D341Med (cell line): Measurements from ENCODE around the gene TDRD3.
"Not testable (repeated sequence)": the region's sequence is repeated elsewhere in the genome, so short reads cannot be mapped to it uniquely, and the experiment has no call there.

ENCODE experiments used
- DNase-seq: peaks from one replicate; pipeline ENCODE4 v3.0.0; 2012; ENCODE audit warnings: low spot score

The TDRD3 gene

DNA sequence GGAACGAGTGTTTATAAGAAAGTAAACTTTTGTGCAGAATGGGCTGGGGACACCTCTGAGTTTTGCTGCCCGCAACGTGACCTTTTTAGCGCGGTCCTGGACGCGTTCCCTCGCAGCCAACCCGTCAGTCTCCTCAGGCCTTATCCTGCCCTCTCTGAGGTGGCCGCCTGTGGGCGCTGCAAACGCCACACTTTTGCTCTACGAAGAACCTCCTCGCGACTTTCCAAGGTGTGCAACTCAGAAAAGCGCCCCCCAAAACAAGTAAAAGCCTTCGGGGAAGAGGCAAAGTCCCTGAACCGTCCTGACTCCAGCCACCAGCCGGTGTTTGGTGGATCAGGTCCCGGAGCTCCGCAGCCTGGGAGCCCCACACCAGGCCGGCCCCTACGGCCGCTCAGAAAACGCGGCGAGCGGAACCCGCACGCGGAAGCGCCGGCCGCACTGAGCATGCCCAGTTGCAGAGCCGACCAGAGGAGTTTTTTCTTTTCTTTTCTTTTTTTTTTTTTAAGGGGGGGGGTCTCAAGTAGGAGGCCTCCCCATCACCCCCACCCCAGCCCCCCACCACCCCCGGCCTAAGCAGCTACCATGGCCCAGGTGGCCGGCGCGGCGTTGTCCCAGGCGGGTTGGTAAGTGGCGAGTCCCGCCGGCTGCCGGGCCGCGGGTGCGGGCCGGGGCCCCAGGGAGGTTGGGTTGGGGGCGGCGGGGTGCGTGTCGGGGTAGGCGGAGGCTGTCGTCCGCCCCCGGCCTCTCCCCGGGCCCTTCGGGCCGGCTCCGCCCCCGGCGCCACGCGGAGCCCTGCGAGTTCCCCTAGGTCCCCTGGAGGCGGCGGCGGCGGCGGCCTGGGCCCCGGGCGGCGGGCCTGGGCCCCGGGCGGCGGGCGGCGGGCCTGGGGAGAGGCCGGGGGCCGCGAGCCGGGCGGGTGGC is at the start of gene TDRD3:
Gene TDRD3 (plus strand): TSS at position 438 of the 921 bp plus-strand sequence. CDS start 145 bp downstream, at position 583.
- peak; percentile 92 for DNase-seq

DNA sequence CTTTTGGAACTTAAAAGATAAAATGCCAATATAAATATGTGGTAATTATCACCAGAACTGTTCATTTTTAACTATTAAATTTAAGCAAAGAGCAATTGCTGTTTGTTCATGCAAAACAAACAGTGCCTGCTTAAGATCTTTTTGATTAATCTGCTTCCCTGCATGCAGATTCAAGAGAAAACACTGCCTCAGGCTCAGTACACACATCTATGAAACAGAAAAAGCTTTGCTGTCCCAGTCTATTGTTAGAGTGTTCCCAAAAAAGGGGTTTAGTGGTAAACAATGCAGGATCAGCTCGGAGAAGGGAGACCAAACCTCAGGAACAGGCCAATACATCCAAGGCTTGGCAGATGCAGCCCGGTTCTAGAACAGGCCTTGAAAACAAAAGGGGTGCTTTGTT is 49.3 kb upstream of the TDRD3 start:
- no peak for DNase-seq

DNA sequence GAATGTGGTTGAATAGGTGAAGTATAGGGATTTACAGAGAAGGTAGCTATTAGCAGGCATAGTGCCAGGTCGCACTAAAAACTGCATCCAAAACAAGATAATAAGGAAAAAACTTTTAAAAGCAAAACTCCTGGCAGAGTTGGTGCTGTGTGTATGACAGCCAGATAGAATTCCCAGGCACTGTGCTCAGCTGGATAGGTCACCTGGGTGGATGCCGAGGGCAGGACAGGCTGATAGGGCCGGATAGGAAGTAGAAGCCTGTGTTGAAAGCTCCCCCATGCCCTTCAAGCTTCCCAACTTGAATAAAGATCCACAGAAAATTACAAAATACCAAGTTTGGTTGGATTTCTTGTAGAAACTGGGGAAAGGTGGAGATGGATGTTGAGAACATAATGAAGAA is 48.9 kb upstream of the TDRD3 start:
- DNase-seq, result no peak

DNA sequence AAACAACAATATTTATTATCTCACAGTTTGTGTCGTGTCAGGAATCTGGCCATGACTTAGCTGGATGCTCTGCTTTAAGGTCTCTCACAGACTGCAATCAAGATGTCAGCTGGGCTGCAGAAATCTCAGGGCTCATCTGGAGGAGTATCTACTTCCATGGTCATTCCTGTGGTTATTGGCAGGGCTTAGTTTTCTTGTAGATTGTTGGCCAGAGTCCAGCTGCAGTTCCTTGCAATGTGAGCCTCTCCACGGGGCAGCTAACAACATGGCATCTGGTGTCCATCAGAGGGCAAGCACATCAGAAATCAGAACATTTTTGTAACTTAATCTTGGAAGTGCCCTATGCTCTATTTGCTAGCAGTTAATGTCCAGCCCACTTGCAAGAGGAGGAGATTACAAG is 45.7 kb upstream of the TDRD3 start:
- DNase-seq, result no peak

DNA sequence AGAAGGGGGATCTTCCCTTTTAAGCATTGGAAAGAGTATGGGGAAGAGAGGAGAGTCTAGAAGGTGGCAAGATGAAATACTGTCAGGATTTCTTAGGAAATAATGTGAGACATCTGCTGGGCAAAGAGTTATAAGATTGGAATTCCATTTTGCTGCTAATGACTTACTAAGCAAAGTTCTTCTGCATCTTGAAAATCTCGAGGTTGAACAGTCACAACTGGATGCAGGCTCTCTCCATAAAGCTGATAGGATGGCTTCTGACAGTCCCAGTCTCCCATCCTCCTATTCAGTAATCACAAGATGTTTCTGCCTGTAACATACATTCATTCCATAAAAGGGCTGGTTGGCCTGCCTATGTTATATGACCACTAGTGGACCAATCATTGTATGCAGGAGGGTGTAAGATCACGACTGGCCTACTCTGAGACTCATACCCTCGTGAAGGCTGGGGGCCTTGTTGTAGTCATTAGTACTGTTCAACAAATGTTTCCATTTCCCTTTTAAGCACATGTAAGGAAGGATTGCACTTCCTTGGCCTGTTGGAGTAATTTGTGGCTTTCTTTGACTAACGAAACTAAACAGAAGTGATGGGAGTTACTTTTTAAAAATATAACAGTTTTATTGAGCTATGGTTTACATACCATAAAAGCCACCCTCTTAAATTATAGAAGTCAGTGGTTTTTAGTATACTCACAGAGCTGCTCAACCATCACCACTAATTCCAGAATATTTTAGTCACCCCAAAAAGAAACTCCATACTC is 45.0 kb upstream of the TDRD3 start:
- no peak for DNase-seq

DNA sequence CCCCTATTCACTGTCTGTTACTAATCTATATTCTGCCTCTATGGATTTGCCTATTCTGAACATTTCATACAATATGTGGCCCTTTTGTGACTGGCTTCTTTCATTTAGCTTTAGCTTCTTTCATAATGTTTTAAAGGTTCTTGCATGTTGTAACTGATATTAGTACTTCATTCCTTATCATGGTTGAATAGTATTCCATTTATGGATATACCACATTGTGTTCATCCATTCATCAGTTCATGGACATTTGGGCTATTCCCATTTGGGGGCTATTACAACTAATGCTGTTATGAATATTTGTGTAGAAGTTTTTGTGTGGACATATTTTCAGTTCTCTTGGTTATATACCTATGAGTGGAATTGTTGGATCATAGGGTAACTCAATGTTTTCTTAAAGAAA is 44.4 kb upstream of the TDRD3 start:
- no peak for DNase-seq

DNA sequence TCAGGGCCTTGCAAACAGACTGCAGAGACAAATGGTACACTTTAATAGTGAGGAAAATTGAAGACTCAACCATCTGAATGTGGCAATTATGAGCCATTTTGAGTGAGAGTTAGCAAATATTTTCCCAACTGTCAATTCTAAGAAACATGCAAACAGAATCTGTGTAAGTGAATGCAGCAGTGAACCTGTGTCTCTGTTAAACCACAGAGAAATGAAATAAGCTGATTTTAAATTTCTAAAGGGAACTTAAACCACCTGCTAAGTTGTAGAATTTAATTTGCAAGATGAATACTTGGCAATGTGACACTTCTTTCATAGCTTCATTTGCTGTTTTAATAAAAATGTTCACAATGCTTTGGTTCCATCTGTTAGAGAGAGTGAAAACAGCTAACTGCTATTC is 42.0 kb upstream of the TDRD3 start:
- no peak for DNase-seq

DNA sequence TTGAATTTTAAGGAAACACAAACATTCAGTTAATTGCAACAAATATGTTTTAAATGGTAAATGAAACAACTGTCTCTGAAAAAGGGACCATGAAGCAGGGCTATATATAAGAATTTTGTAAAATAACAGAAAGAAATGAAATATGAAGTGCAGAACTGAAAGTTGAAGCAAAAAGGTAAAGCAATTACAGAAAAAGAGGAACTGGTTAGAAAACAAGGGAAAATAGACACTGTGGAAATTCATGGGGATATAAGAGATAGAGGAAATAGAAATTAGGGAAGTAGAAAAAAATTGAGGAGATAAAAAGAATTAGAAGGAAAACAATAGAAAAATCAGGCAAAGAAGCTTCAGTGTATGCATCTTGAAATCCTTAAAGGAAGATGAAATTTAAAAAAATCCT is 40.0 kb upstream of the TDRD3 start:
- no peak for DNase-seq

DNA sequence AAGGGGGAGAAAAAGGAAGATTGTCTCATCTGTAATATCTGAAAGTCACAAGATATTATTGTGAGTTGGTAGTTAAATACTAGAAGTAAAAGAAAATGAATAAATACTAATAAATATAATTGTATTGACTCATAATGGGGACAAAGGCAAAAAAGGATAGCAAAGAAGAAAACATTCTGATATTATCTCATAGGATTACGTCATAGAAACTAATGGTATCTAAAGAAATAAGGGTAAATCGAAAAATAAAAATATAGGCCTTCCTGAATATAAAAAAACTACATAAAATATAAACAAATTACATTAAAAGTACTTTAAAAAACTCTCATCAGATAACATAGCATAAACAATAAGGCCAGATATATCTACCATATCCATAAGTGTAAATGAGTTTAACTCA is 38.6 kb upstream of the TDRD3 start:
- DNase-seq, result no peak

DNA sequence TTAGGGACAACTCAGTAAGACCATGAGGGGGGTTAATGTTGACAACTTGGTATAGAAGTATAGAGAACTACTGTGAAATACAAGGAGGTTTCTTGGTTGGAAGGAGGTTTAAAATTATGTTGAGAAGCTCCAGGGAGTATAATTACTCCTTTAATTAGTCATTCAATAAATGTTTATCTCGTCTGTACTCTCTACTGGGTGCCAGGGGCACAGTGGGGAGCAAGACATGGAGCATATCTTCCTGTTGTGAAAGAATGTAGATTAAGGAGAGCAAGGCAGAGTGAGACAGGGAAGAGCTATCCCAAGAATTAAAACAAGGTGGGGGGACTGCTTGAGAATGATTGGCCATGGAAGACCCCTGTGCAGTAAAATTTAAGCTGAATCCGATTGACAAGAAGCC is 33.7 kb upstream of the TDRD3 start:
- no peak for DNase-seq

DNA sequence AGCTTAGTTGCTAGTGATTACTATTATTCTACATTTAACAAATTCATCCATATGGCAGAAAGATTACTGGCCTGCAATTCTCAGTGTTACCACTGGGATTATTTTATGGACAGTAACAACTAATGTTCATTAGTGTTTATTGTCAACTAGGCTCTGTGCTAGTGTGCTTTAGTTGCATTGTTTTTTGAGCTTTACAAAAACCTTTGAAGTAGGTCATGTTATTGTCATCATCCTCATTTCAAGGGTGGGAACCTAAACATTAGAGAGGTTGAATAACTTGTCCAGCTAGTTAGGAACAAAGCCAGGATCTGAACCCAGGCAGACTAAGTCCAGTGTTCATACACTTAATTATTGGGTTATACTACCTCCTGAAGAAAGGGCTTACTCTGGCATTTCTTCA is 27.8 kb upstream of the TDRD3 start:
- peak; percentile 44 for DNase-seq

DNA sequence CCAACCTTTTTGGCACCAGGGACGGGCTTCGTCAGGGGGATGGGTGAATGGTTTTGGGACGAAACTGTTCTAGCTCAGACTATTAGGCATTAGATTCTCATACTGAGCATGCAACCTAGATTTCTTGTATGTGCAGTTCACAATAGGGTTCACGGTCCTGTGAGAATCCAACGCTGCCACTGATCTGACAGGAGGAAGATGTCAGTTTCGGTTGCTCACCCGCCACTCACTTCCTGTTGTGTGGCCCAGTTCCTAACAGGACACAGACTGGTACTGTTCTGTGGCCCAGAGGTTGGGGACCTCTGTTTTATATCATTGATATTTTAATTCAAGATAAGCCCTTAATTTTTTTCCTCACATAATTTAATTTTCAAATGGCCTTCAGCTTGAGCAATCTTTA is 26.7 kb upstream of the TDRD3 start:
- no peak for DNase-seq

DNA sequence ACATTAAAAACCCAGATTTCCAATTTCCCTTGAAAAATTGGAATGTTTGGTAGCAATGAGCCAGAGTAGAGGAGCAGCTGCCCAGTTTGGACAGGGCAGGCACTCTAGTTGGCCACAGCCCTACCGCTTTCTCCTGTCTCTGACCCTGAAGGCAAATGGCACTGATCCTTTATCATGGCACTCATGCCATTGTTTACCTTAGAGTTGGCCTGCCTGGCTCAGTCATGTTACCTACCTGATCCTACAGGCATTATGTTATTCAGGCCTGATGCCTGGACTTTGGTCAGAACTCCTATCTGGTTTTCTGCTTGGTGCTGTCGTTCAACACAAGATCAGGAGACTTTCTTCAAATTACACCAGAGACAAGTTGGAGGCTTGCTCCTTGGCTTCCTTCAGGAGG is 24.9 kb upstream of the TDRD3 start:
- DNase-seq, result no peak

DNA sequence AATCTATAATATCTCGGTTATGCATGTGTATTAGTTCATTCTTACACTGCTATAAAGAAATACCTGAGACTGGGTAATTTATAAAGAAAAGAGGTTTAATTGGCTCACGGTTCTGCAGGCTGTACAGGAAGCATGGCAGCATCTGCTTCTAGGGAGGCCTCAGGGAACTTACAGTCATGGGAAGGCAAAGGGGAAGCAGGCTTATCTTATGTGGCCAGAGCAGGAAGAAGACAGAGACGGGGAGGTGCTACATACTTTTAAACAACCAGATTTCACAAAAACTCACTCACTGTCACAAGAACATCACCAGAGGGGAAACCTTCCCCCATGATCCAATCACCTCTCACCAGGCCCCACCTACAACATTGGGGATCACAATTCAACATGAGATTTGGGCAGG is 17.7 kb upstream of the TDRD3 start:
- not testable (repeated sequence) for DNase-seq

DNA sequence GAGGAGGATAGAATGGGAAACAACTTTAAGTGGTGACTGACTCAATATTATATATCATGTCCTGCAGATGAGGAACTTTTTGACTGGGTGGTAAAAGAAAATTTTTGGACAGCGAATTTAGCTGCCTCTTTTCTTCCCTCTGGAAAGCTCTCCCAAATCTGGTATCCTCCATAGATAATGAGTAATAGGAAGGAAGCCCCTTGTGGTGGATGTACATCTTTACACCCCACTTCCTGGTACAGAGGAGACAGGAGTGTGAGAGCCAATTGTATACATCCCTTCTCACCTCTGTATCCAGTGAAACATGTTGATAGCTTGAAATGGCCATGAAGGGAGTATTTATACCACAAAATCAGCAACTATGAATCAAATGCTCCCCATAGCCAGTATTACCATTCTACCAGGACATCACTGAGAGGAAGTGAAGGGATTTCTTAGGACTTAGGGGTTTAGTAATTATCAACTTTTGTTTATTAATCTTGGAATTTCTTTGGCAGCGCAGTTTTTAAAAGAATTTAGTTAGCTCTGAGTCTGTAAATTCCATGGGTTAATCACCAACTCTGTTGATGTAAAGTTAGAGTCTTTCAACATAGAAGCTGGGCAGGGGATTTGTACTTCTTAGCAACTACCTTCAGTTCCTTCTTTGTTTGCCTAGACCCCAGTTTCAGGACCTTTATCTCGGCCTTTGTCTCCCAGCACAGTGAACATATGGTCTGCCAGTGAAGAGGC is 17.0 kb upstream of the TDRD3 start:
- DNase-seq, result no peak

DNA sequence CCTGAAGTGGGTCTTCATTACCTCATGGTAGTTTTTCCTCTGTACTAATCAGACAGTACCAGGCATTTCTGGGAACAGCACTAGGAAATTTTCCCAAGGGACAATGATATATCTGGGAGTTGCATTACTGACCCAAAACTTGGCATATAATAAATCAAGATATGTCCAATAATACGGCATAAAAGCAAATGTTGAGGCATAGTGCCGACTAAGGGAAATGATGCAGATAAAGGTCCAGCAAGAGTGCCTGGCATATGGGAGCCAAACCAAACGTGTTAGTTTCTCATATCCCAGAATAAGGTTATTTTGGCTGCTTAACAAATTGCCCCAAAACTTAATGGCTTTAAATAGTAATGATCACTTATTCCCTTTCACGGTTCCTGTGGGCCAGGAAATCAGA is 12.1 kb upstream of the TDRD3 start:
- no peak for DNase-seq

DNA sequence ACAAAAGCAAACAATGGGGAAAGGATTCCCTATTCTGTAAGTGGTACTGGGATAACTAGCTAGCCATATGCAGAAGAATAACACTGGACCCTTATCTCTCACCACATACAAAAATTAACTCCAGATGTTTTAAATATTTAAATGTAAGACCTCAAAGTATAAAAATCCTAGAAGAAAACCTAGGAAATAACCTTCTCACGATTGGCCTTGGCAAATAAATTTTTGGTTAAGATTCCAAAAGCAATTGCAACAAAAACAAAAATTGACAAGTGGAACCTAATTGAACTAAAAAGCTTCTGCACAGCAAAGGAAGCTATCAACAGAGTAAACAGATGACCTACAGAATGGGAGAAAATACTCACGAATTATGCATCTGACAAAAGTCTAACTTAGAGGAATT is 10.8 kb upstream of the TDRD3 start:
- no peak for DNase-seq

DNA sequence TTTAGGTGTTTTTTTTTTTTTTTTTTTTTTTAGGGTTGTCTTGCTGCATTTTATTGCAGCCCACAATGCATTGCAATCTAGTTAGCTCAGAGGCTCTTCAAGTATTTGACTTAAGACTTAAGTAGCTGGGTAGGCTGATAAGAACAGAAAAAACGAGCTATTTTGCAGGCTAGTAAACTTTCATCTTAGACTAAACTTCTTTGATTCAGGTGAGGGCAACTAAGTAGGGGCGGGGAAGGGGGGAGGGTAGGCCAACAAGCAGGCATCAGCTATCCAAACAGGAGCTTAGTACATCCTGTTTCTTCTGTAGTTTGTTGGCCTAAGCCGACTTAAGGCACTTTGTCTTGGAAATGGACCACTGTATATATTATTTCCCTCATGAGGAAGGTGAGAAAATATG is 4.9 kb upstream of the TDRD3 start:
- DNase-seq, result no peak

DNA sequence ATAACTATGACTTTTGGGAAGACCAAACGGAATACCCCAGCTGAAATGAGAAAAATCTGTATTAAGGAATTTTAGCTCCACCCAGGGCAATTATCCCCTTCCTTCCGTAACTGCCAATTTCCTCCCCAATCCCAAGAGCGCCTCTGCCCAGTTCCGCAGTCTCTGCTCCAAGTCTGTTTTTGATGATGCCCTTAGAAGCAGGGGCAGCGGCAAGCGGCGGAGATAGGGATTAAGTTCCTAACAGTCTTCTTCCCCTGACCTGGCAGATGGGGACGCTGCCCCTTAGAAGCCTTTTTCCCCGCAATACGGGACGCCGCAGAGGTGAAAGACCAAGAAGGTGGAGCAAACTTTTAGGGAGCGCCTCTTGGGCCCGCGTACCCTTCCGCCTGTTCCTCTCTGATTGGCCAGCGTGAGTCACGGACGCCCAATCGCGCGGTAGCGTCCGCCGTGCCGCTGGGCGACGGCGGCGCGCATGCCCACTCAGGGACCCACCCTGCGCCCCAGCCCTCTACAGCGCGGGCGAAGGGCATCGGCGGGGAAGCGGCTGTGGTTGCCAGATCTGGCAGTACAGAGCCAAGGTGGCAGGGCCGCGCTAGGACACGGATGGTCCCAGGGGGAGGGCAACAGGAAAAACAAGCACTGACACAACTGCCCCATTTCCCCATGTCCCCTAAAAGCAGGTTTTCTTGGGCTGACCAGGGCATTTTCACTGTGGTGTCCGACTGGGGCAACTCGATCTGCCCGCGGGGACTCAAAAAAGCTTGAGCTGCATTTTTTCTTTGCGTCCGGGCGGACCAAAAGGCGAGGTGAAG is 843 bp upstream of the TDRD3 start:
- peak; percentile 95 for DNase-seq

DNA sequence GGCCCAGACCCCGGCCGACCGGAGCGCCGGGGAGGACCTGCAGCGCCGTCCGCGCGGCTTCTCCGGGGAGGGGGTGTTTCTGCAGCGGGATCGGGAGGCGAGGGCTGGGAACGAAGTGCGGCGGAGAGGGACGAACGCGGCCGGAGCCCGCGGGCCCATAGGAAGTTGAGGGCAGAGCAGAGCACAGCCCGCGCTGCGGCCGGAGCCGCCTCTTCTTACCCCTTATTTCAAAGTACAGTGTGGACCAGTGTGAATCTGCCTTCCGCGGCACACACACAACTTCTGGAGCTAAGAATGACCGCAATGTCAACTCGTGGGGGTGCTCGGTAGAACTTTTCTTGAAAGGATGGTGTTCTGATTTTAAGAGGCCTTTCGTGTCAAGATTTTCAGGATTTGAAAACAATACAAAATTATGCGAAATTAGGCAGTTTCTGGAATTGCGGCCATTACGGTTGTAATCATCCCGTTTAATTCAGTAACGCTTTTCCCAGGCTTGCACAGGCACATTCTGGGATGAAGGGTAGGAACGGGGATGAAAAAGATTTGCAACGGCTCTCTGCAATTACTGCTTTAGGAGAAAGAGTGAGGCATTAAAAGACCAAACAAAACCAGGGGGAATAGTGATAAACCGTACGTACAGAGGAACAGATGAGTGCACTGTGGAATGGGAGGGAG is 821 bp downstream of the TDRD3 start:
- no peak for DNase-seq

DNA sequence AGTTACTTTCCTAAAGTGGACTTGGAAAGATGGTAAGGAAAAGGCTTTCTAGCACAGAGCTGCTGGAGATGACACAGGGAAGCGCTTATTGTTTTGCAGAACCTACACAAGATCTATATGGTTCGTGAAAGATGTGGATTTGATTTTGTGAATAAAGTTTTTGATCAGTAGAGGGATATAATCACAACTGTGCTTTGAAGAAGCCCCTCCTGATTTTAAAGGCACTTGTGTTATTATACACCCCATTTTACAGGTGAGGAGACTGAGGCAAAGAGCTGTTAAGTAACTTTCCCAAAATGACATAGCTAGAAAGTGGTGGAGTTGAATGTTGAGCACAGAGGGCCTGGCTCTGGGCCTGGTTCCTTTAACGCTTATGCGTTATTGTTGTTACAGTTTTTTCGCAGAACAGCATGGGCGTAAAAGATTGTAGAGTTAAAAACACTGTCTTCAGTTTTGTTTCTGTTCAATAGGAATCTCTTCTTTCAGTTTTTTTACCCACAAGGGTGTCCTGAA is 1.4 kb downstream of the TDRD3 start:
- DNase-seq, result no peak
